Aorta (tissue), 5 donors: Measurements from ENCODE around the gene LRRC57. TPM values are rescaled to one million over a fixed set of nuclear protein-coding genes. Genes with fewer than 3 reads are reported as not detected.
A peak's percentile ranks its signal among the peaks of the same experiment; 100 is the strongest.
"Not testable (repeated sequence)": the region's sequence is repeated elsewhere in the genome, so short reads cannot be mapped to it uniquely, and the experiment has no call there.

Source experiments
- ATAC-seq: fragments of 200-7000 bp; cut with Tn5 transposase; one replicate; pipeline ENCODE4 v1.9.1; 2022; ENCODE audit warnings: moderate library complexity; ENCODE audit not compliant: low FRiP score
- DNase-seq, 2 donors: peaks; one replicate each; pipeline ENCODE4 v3.0.0-alpha.2; 2020
- H3K27ac ChIP-seq, 2 donors: one replicate each; pipeline ENCODE4 v1.5.1; 2013; ENCODE audit warnings: low read length in 2 of 2, mild to moderate bottlenecking in 2 of 2, moderate library complexity in 2 of 2, control low read depth in 1 of 2, inconsistent platforms in 1 of 2, low read depth in 1 of 2
- H3K27me3 ChIP-seq, 2 donors: one replicate each; pipeline ENCODE4 v1.6.1; 2013; ENCODE audit warnings: control low read depth in 1 of 2, low read length in 1 of 2, mild to moderate bottlenecking in 1 of 2, moderate library complexity in 1 of 2; ENCODE audit not compliant: insufficient read depth in 2 of 2, control insufficient read depth in 1 of 2
- H3K36me3 ChIP-seq, 2 donors: one replicate each; pipeline ENCODE4 v1.6.1; 2013; ENCODE audit warnings: control low read depth in 1 of 2, low read length in 1 of 2, mild to moderate bottlenecking in 1 of 2; ENCODE audit not compliant: insufficient read depth in 2 of 2, control insufficient read depth in 1 of 2
- H3K4me1 ChIP-seq, 2 donors: one replicate each; pipeline ENCODE4 v1.6.1; 2013; ENCODE audit warnings: low read length in 2 of 2, control low read depth in 1 of 2, mild to moderate bottlenecking in 1 of 2, moderate library complexity in 1 of 2; ENCODE audit not compliant: insufficient read depth in 2 of 2, control insufficient read depth in 1 of 2
- H3K4me3 ChIP-seq, 2 donors: one replicate each; pipeline ENCODE4 v1.5.1; 2013; ENCODE audit warnings: low read length in 2 of 2, control low read depth in 1 of 2, mild to moderate bottlenecking in 1 of 2
- H3K9me3 ChIP-seq: one replicate; pipeline ENCODE4 v1.6.1; 2013; ENCODE audit warnings: mild to moderate bottlenecking, low read length; ENCODE audit not compliant: control insufficient read depth
- WGBS, 2 donors: extraction: QIAGEN DNeasy Blood & Tissue Kit; methylation state at CpG; one replicate each; pipeline ENCODE4 v1.1.7; 2013; 5-methylcytosine and 5-hydroxymethylcytosine counted together
- intact Hi-C, 2 donors: fragments of 100-400 bp; cut with DNase I; formaldehyde crosslinking; loops; one replicate each; pipeline versions ENCODE4 v1.14.2 to v1.15.0; 2022
- polyA plus RNA-seq, 2 donors: library from polyadenylated mRNA; stranded (reverse); fragments of 200-250 nt; gene quantifications; one replicate each; pipeline ENCODE4 v1.2.3, GENCODE V29; 2013
- total RNA-seq, 2 donors: library from RNA; stranded (reverse); fragmentation: NEBNext Ultra II Directional; extraction: Animal tissue kit (Norgen Biotek cat#: 25700); gene quantifications; one replicate each; pipeline ENCODE4 v1.2.1, GENCODE V29; 2021
- donor health status: healthy with polysubstance abuse.
- donor health status: Bipolar disorder and iron deficiency.
- donor health status: DM: no; HTN: no; CAD: no.
- donor health status: DM: no; HTN: no; CAD: no.
- donor health status: DM: yes; HTN: yes; CAD: no.

LRRC57 gene
- total and polyA plus RNA-seq, 4 donors, result 5.1 to 20.8 (median 13.5) TPM

GRCh38 chr15:42575188-42576039, 26.8 kb upstream of the LRRC57 start, which contains the start of gene STARD9:
Gene STARD9 (plus strand): TSS chr15:42575606. CDS start chr15:42575716, 110 bp downstream.
- H3K27me3 ChIP-seq, result no peaks in the 10 kb centered on the region
- peak within 1 kb of the TSS; percentile 34 to 77 for H3K27ac ChIP-seq
- WGBS, 2 donors, result 0% methylated on average over 78 to 95 of the region's 95 CpGs
- DNase-seq (peak; percentile 99), ATAC-seq (peak; percentile 97)
- no peaks in the 10 kb centered on the region for H3K36me3 ChIP-seq
- intact Hi-C loops, result loop anchor here in 1 of 2 donors (5.0 kb wide), 2 partner anchors 42 to 83 kb away; partner anchors contain the start of gene ZNF106
- H3K9me3 ChIP-seq, result no peaks in the 10 kb centered on the region
- peak within 1 kb of the TSS; percentile 59 to 72 for H3K4me3 ChIP-seq
- H3K4me1 ChIP-seq, result peaks cover 0 to 2% of the 10 kb centered on the region in 2 donors

DNA sequence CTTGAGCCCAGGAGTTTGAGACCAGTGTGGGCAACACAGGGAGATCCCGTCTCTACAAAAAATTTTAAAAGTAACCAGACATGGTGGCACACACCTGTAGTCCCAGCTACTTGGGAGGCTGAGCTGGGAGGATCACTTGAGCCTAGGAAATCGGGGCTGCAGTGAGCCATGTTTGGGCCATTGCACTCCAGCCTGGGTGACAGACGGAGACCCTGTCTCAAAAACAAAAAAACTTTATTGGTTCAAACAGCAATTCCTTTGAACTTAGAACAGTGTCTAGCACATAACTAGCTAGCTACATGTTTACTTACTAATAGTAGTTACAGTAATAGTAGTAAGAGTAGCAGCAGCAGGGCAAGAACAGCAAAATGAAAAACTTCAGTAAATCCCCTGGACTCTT, 10.1 kb upstream of the LRRC57 start:
- DNase-seq (no peak), ATAC-seq (no peak)
- 95 to 97% methylated on average over 3 of the region's 3 CpGs for WGBS, 2 donors
- Histone ChIP-seq H3K36me3 (peaks cover 0 to 2% of the 10 kb centered on the region in 2 donors), H3K27me3 (no peaks in the 10 kb centered on the region), H3K27ac (no peak overlapping the region), H3K9me3 (no peaks in the 10 kb centered on the region), H3K4me3 (no peak overlapping the region), H3K4me1 (no peaks in the 10 kb centered on the region)
- intact Hi-C loops, result no loop called here

GRCh38 chr15:42556550-42557207, 8.1 kb upstream of the LRRC57 start:
- DNase-seq, H3K4me1 ChIP-seq, H3K27ac ChIP-seq, H3K9me3 ChIP-seq, H3K36me3 ChIP-seq, intact Hi-C loops, ATAC-seq, H3K27me3 ChIP-seq, H3K4me3 ChIP-seq: not testable (repeated sequence)
- 89 to 91% methylated on average over 10 to 12 of the region's 12 CpGs for WGBS, 2 donors

DNA sequence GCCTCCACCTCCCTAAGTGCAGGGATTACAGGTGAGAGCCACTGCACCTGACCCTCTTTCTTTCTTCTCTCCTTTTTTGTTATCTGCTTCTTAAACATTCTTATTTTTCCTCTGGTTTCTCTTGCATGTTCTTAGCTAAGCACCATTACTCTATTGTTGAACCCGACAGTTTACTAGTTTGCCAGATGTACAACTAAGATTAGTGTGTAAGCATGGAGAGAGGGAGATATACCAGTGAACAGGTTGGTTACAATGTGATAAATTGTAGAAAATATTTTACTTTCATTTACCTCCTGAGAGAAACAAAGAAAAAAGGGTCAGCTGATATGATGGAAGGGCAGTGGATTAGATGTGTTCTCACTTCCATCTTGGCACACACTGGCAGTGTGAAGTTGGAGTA, 5.0 kb upstream of the LRRC57 start:
- Histone ChIP-seq H3K9me3 (no peaks in the 10 kb centered on the region), H3K27me3 (no peaks in the 10 kb centered on the region), H3K36me3 (no peaks in the 10 kb centered on the region), H3K27ac (no peak overlapping the region), H3K4me3 (no peak overlapping the region), H3K4me1 (no peaks in the 10 kb centered on the region)
- intact Hi-C loops, result no loop called here
- ATAC-seq (no peak), DNase-seq (no peak)
- WGBS, 2 donors, result 90 to 94% methylated on average over 1 of the region's 1 CpG

DNA sequence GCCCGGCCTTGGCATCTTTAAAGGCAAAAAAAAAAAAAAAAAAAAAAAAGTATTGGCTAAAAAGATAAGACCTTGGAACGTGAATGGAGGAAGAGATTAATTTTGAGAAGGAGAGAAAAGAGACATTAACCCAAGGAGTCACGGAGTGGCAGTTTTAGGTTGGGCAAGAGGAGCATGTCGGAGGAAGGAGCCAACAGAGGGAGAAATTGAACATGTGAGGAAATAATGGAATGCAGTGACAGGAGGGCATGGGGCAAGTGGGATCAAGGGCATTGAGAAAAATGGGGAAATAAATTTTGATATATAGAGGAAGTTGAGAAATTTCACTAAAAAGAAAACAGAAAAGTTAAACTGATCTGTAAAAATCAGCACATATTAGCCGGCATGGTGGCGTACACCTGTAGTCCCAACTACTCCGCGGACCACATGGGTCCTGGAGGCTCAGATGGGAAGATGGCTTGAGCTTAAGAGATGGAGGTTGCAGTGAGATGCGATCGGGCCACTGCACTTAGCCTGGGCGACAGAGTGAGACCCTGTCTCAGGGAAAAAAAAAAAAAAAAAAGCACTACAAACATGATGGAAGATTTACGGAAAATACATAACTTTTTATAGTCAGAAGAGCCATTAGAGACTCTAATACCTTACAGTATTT, 1.3 kb upstream of the LRRC57 start:
- no peak overlapping the region for H3K4me3 ChIP-seq
- H3K27me3 ChIP-seq, result no peaks in the 10 kb centered on the region
- no peaks in the 10 kb centered on the region for H3K36me3 ChIP-seq
- intact Hi-C loops, result loop anchor here (5.0 to 10.0 kb wide), 2 partner anchors 95 to 102 kb away; no protein-coding TSS in a partner anchor
- DNase-seq, result no peak
- H3K27ac ChIP-seq, result no peak overlapping the region
- ATAC-seq, result no peak
- H3K9me3 ChIP-seq, result no peaks in the 10 kb centered on the region
- WGBS, 2 donors, result 67 to 69% methylated on average over 12 of the region's 12 CpGs
- no peaks in the 10 kb centered on the region for H3K4me1 ChIP-seq

DNA sequence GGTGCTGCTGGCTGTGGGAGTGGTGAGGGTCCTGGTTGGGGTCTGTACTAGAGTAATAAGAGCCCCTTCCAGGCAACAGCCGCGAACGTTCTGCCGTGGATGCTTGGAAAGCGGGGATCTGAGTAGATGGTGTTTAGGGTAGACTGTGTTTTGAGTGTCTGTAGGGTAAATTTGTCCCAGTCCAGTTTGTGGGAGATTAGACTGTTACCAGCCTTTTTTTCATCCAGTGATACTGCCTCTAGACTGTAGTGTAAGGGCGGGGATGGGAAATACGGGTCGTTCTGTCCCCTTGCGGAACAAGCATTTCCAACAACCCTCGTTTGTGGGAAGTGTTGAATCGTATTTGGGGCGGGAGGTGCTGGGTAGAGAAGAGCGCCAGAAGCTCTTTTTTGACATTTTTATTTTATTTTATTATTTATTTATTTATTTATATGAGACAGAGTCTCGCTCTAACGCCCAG, 469 bp upstream of the LRRC57 start:
- no peaks in the 10 kb centered on the region for H3K4me1 ChIP-seq
- no peaks in the 10 kb centered on the region for H3K36me3 ChIP-seq
- H3K27me3 ChIP-seq, result no peaks in the 10 kb centered on the region
- H3K27ac ChIP-seq, result peak overlapping the region in 1 of 2 donors; percentile 82
- ATAC-seq, result peak; percentile 60
- H3K9me3 ChIP-seq, result no peaks in the 10 kb centered on the region
- H3K4me3 ChIP-seq, result peak overlapping the region; percentile 79 to 82
- intact Hi-C loops, result loop anchor here (5.0 to 10.0 kb wide), 2 partner anchors 96 to 103 kb away; no protein-coding TSS in a partner anchor
- 0 to 1% methylated on average over 15 of the region's 15 CpGs for WGBS, 2 donors
- DNase-seq, result no peak

GRCh38 chr15:42547918-42548248, 710 bp downstream of the LRRC57 start:
- DNase-seq (no peak), ATAC-seq (peak; percentile 37)
- intact Hi-C loops, result loop anchor here (5.0 to 10.0 kb wide), 2 partner anchors 97 to 104 kb away; no protein-coding TSS in a partner anchor
- H3K9me3 ChIP-seq, result no peaks in the 10 kb centered on the region
- H3K4me1 ChIP-seq, result no peaks in the 10 kb centered on the region
- peak overlapping the region; percentile 79 to 82 for H3K4me3 ChIP-seq
- H3K27ac ChIP-seq, result peak overlapping the region in 1 of 2 donors; percentile 82
- H3K36me3 ChIP-seq, result no peaks in the 10 kb centered on the region
- no peaks in the 10 kb centered on the region for H3K27me3 ChIP-seq
- WGBS, 2 donors, result 0 to 1% methylated on average over 9 of the region's 9 CpGs

GRCh38 chr15:42544853-42545629, 3.6 kb downstream of the LRRC57 start:
- no peak for ATAC-seq
- intact Hi-C loops, result loop anchor here (5.0 to 10.0 kb wide), 2 partner anchors 100 to 107 kb away; no protein-coding TSS in a partner anchor
- H3K36me3 ChIP-seq, result no peaks in the 10 kb centered on the region
- no peaks in the 10 kb centered on the region for H3K27me3 ChIP-seq
- H3K4me1 ChIP-seq, result no peaks in the 10 kb centered on the region
- WGBS, 2 donors, result 88 to 91% methylated on average over 4 of the region's 4 CpGs
- no peak overlapping the region for H3K27ac ChIP-seq
- no peak for DNase-seq
- H3K4me3 ChIP-seq, result no peak overlapping the region
- H3K9me3 ChIP-seq, result no peaks in the 10 kb centered on the region
